IMR-90 (cell line): ENCODE measurements around the gene ARMH2. TPM values are rescaled to one million over a fixed set of nuclear protein-coding genes. Genes with fewer than 3 reads are reported as not detected.

ENCODE experiments used
- ATAC-seq: fragments of 200-7000 bp; cut with Tn5 transposase; 2 replicates; pipeline ENCODE4 v1.9.1; 2020; ENCODE audit warnings: low read depth, mild to moderate bottlenecking, moderate library complexity
- BruUV-seq: library from RNA; stranded (reverse); fragments of 400-500 nt; replicated peaks from 2 replicates; lab custom pipeline; 2021; lab: Mats Ljungman, UMichigan
- CTCF ChIA-PET: fragments of 300-600 bp; formaldehyde crosslinking; extraction: SDS; loops from one replicate; lab custom pipeline; 2021; ENCODE audit warnings: antibody characterized with exemption; lab: Yijun Ruan, JAX
- POLR2A ChIA-PET: fragments of 300-600 bp; sonication (Branson Sonifier 250); formaldehyde crosslinking; loops from one replicate; lab custom pipeline; 2022; ENCODE audit warnings: antibody characterized with exemption; ENCODE audit not compliant: unreplicated experiment; lab: Charles Lee
- DNase-seq: peaks from one replicate; pipeline ENCODE4 v3.0.0; 2013
- H2AFZ ChIP-seq: replicated peaks from 2 replicates; pipeline ENCODE3; 2013; ENCODE audit warnings: low read length, mild to moderate bottlenecking; ENCODE audit not compliant: poor library complexity
- H2AK5ac ChIP-seq: 2 replicates; pipeline ENCODE4 v1.6.1; 2013; ENCODE audit warnings: low read depth, low read length, inconsistent platforms
- H2AK9ac ChIP-seq: replicated peaks from 2 replicates; pipeline ENCODE3; 2013; ENCODE audit warnings: mild to moderate bottlenecking, low read depth, low read length, moderate library complexity; ENCODE audit not compliant: poor library complexity
- H2BK120ac ChIP-seq: 2 replicates; pipeline ENCODE4 v1.6.1; 2013; ENCODE audit warnings: low read depth, low read length, inconsistent platforms
- H2BK15ac ChIP-seq: 3 replicates; pipeline ENCODE4 v1.6.1; 2013; ENCODE audit warnings: low read depth, low read length, inconsistent platforms
- H2BK20ac ChIP-seq: 2 replicates; pipeline ENCODE4 v1.6.1; 2013; ENCODE audit warnings: low read depth, mild to moderate bottlenecking, inconsistent platforms, low read length, moderate library complexity
- H2BK5ac ChIP-seq: 2 replicates; pipeline ENCODE4 v1.6.1; 2013; ENCODE audit warnings: mild to moderate bottlenecking, low read depth, low read length, inconsistent platforms; ENCODE audit not compliant: poor library complexity, severe bottlenecking
- H3K14ac ChIP-seq: replicated peaks from 2 replicates; pipeline ENCODE4 v1.6.1; 2013; ENCODE audit warnings: low read depth, low read length, inconsistent platforms
- H3K18ac ChIP-seq: 2 replicates; pipeline ENCODE4 v1.6.1; 2013; ENCODE audit warnings: low read depth, low read length, control low read depth
- H3K23ac ChIP-seq: 2 replicates; pipeline ENCODE4 v1.6.1; 2013; ENCODE audit warnings: low read depth, low read length, inconsistent platforms
- H3K27ac ChIP-seq: 2 replicates; pipeline ENCODE4 v1.5.1; 2013; ENCODE audit warnings: mild to moderate bottlenecking, control low read depth, low read length; ENCODE audit not compliant: insufficient read depth
- H3K27me3 ChIP-seq: 2 replicates; pipeline ENCODE4 v1.6.1; 2013; ENCODE audit warnings: low read length; ENCODE audit not compliant: control insufficient read depth, insufficient read depth
- H3K36me3 ChIP-seq: 2 replicates; pipeline ENCODE4 v1.6.1; 2013; ENCODE audit warnings: low read length, mixed read lengths; ENCODE audit not compliant: control insufficient read depth, insufficient read depth
- H3K4ac ChIP-seq: 2 replicates; pipeline ENCODE4 v1.6.1; 2013; ENCODE audit warnings: low read depth, low read length, inconsistent platforms
- H3K4me1 ChIP-seq: 2 replicates; pipeline ENCODE4 v1.6.1; 2013; ENCODE audit warnings: low read length, mixed read lengths; ENCODE audit not compliant: control insufficient read depth, insufficient read depth
- H3K4me2 ChIP-seq: 2 replicates; pipeline ENCODE4 v1.6.1; 2013; ENCODE audit warnings: low read depth, mild to moderate bottlenecking, control low read depth, low read length, moderate library complexity
- H3K4me3 ChIP-seq: 2 replicates; pipeline ENCODE4 v1.5.1; 2013; ENCODE audit warnings: low read depth, mild to moderate bottlenecking, control low read depth, low read length, moderate library complexity; ENCODE audit not compliant: insufficient read depth
- H3K56ac ChIP-seq: 2 replicates; pipeline ENCODE4 v1.6.1; 2013; ENCODE audit warnings: low read length, inconsistent platforms; ENCODE audit not compliant: insufficient read depth; ENCODE audit errors: extremely low read depth
- H3K79me1 ChIP-seq, 2 experiments: 2 replicates each; pipeline ENCODE4 v1.6.1; 2013; ENCODE audit warnings: low read length in 2 of 2, inconsistent platforms in 1 of 2, low read depth in 1 of 2
- H3K9ac ChIP-seq: 2 replicates; pipeline ENCODE4 v1.6.1; 2013; ENCODE audit warnings: low read depth, low read length, control low read depth
- H3K9me1 ChIP-seq: 2 replicates; pipeline ENCODE4 v1.6.1; 2013; ENCODE audit warnings: low read length, inconsistent platforms; ENCODE audit not compliant: insufficient read depth
- H3K9me3 ChIP-seq: 2 replicates; pipeline ENCODE4 v1.6.1; 2013; ENCODE audit warnings: low read length; ENCODE audit not compliant: control insufficient read depth, insufficient read depth
- H4K20me1 ChIP-seq: 2 replicates; pipeline ENCODE4 v1.6.1; 2013; ENCODE audit warnings: low read length, inconsistent platforms; ENCODE audit not compliant: insufficient read depth
- H4K5ac ChIP-seq: 2 replicates; pipeline ENCODE4 v1.6.1; 2013; ENCODE audit warnings: mild to moderate bottlenecking, low read depth, low read length, control low read depth
- H4K8ac ChIP-seq, 2 experiments: 2 replicates each; pipeline ENCODE4 v1.6.1; 2013; ENCODE audit warnings: low read depth in 2 of 2, low read length in 2 of 2, control low read depth in 1 of 2, inconsistent platforms in 1 of 2
- H4K91ac ChIP-seq: 2 replicates; pipeline ENCODE4 v1.6.1; 2013; ENCODE audit warnings: low read depth, low read length, inconsistent platforms; ENCODE audit not compliant: insufficient read depth
- BHLHE40 ChIP-seq: fragments of 150-350 bp; IDR thresholded peaks from 2 replicates; pipeline ENCODE4 v1.6.1; 2016; ENCODE audit warnings: mild to moderate bottlenecking, low read depth, low read length
- FOS ChIP-seq: fragments of 150-350 bp; IDR thresholded peaks from 2 replicates; pipeline ENCODE4 v1.6.1; 2016; ENCODE audit warnings: low read depth, low read length
- MAFK ChIP-seq: IDR thresholded peaks from 2 replicates; pipeline ENCODE4 v1.6.1; 2012; ENCODE audit warnings: low read depth, low read length, improper control_type of control experiment
- MXI1 ChIP-seq: IDR thresholded peaks from 2 replicates; pipeline ENCODE4 v1.6.1; 2012; ENCODE audit warnings: low read depth, mild to moderate bottlenecking, low read length, moderate library complexity, borderline replicate concordance
- RCOR1 ChIP-seq: IDR thresholded peaks from 2 replicates; pipeline ENCODE4 v1.6.1; 2012; ENCODE audit warnings: mild to moderate bottlenecking, low read length, improper control_type of control experiment; ENCODE audit not compliant: insufficient replicate concordance
- SMC3 ChIP-seq: fragments of 150-350 bp; IDR thresholded peaks from 2 replicates; pipeline ENCODE4 v1.6.1; 2016; ENCODE audit warnings: low read depth, mild to moderate bottlenecking, antibody characterized with exemption, low read length, moderate library complexity
- WGBS, 2 experiments: methylation state at CpG; one replicate each; pipeline versions ENCODE4 v1.1.5 to v1.1.7; 2013; ENCODE audit warnings: missing lambda C conversion rate in 2 of 2; ENCODE audit not compliant: insufficient read length in 1 of 2; ENCODE audit errors: extremely low coverage in 2 of 2; 5-methylcytosine and 5-hydroxymethylcytosine counted together
- dilution Hi-C: fragments of 300-500 bp; cut with HindIII; formaldehyde crosslinking; loops from one replicate; pipeline ENCODE4 v1.14.3; 2018; ENCODE audit warnings: low sequenced_read_pairs; ENCODE audit not compliant: unreplicated experiment
- in situ Hi-C: fragments of 300-500 bp; cut with MboI; formaldehyde crosslinking; loops from 3 replicates; pipeline ENCODE4 v1.14.3; 2019; ENCODE audit warnings: low sequenced_read_pairs, inconsistent platforms, mixed read lengths
- intact Hi-C: fragments of 100-400 bp; cut with micrococcal nuclease; formaldehyde crosslinking; loops from 2 replicates; pipeline ENCODE4 v1.10.0; 2022
- polyA plus RNA-seq, 3 experiments: library from polyadenylated mRNA; depleted of rRNA; stranded (reverse); fragments of >200 nt; gene quantifications; 2 replicates each; pipeline ENCODE4 v1.2.3, GENCODE V29; 2012; ENCODE audit warnings: low replicate concordance in 1 of 3
- total RNA-seq: library from RNA; depleted of rRNA; stranded (reverse); fragments of >200 nt; gene quantifications from 2 replicates; pipeline ENCODE4 v1.2.3, GENCODE V29; 2012

The ARMH2 gene
- total and polyA plus RNA-seq, 2 of the 4 experiments (the other 2 are of a cell fraction), result not detected

- Histone ChIP-seq H4K5ac (no peak overlapping the region), H2BK20ac (no peak overlapping the region), H2BK15ac (no peak overlapping the region), H2AFZ (no peak overlapping the region), H2BK120ac (no peak overlapping the region), H3K4ac (no peak overlapping the region), H2AK9ac (no peak overlapping the region), H3K18ac (no peak overlapping the region), H3K14ac (no peak overlapping the region), H3K9me1 (no peaks in the 10 kb centered on the region), H2AK5ac (no peak overlapping the region), H3K36me3 (no peaks in the 10 kb centered on the region), H2BK5ac (no peak overlapping the region), H3K9ac (no peak overlapping the region), H3K4me3 (no peak overlapping the region), H3K23ac (no peak overlapping the region), H4K91ac (no peak overlapping the region), H3K79me1 (no peaks in the 10 kb centered on the region), H3K4me1 (peaks cover 2% of the 10 kb centered on the region; the same call in 1 of the 2 replicates), H4K20me1 (no peaks in the 10 kb centered on the region), H3K27ac (no peak overlapping the region), H3K4me2 (no peak overlapping the region), H3K27me3 (no peaks in the 10 kb centered on the region), H3K9me3 (no peaks in the 10 kb centered on the region), H3K56ac (no peak overlapping the region), H4K8ac (no peak overlapping the region)
- no peak for TF ChIP-seq RCOR1
- no peak for TF ChIP-seq SMC3
- no peak for TF ChIP-seq FOS
- TF ChIP-seq BHLHE40, result no peak
- 0 out of 2 replicates have a peak, but pooled peaks have one; percentile 16 for TF ChIP-seq MAFK
- no peak for TF ChIP-seq MXI1
- no peak for ATAC-seq
- dilution Hi-C loops, result no loop called here
- intact Hi-C loops, result loop anchor here (5.0 kb wide), 1 partner anchor 36 kb away; no protein-coding TSS in a partner anchor
- POLR2A ChIA-PET, result interaction anchor here (0.6 kb wide), 1 partner anchor 254 kb away, joined by 16 read pairs; no protein-coding TSS in a partner anchor
- BruUV-seq, result no TSS peak
- CTCF ChIA-PET, result interaction anchor here (1.2 kb wide), 1 partner anchor 9 kb away, joined by 3 read pairs; no protein-coding TSS in a partner anchor
- no peak for DNase-seq
- in situ Hi-C loops, result no loop called here
- WGBS, 2 experiments, result no CpG with 5 or more reads among the region's 6 CpGs
Observed at GRCh38 chr6:24796616-24797290, 2.0 kb downstream of the ARMH2 start.
